A549 (cell line): Measurements from ENCODE around the gene SET. TPM values are rescaled to one million over a fixed set of nuclear protein-coding genes. Genes with fewer than 3 reads are reported as not detected.
A peak's percentile ranks its signal among the peaks of the same experiment; 100 is the strongest.

Source experiments
- ATAC-seq, 2 experiments: fragments of 200-7000 bp in 1 of 2; fragments of >200 bp in 1 of 2; cut with Nextera tagmentation in 1 of 2; cut with Tn5 transposase in 1 of 2; 3 replicates each; pipeline versions ENCODE4 v1.8.0 to v1.9.1; 2018 to 2020; ENCODE audit warnings: mild to moderate bottlenecking in 1 of 2, moderate library complexity in 1 of 2
- CTCF ChIA-PET: fragments of 300-600 bp; sonication (Branson Sonifier 250); formaldehyde crosslinking; extraction: SDS; loops from one replicate; lab custom pipeline; 2021; ENCODE audit warnings: antibody characterized with exemption, inconsistent platforms; lab: Yijun Ruan, JAX
- POLR2A ChIA-PET: fragments of 350-600 bp; formaldehyde crosslinking; extraction: SDS; loops from one replicate; lab custom pipeline; 2021; ENCODE audit warnings: antibody characterized with exemption, inconsistent platforms; lab: Yijun Ruan, JAX
- DNase-seq, 2 experiments: peaks; one replicate each; pipeline versions ENCODE4 v3.0.0 to v3.0.0-alpha.2; 2011 to 2016; ENCODE audit warnings: low read depth in 1 of 2, low spot score in 1 of 2
- FAIRE-seq: peaks from 2 replicates; lab custom pipeline; 2011; peaks lifted over from hg19 to GRCh38; lab: Jason Lieb, UNC
- H3K27ac ChIP-seq, 2 experiments: fragments of >200 bp; sonication (Bioruptor Twin); formaldehyde crosslinking; 3 replicates each; pipeline ENCODE4 v1.5.1; 2016 to 2017
- H3K4me1 ChIP-seq: fragments of >200 bp; sonication (Bioruptor Twin); formaldehyde crosslinking; 3 replicates; pipeline ENCODE4 v1.6.1; 2016
- H3K4me2 ChIP-seq: fragments of >200 bp; sonication (Bioruptor Twin); formaldehyde crosslinking; 3 replicates; pipeline ENCODE4 v1.6.1; 2016
- H3K4me3 ChIP-seq: fragments of >200 bp; sonication (Bioruptor Twin); formaldehyde crosslinking; 3 replicates; pipeline ENCODE4 v1.5.1; 2016
- H3K9me3 ChIP-seq: fragments of >200 bp; sonication (Bioruptor Twin); formaldehyde crosslinking; 3 replicates; pipeline ENCODE4 v1.6.1; 2016
- BCL3 ChIP-seq: fragments of >200 bp; sonication (Bioruptor Twin); formaldehyde crosslinking; IDR thresholded peaks from 3 replicates; pipeline ENCODE4 v1.6.1; 2016
- BHLHE40 ChIP-seq: IDR thresholded peaks from 2 replicates; pipeline ENCODE4 v1.6.1; 2012; ENCODE audit warnings: low read depth, low read length, inconsistent platforms
- CBX8 ChIP-seq: fragments of 200-600 bp; sonication (generic); IDR thresholded peaks from 2 replicates; pipeline ENCODE4 v1.6.1; 2016
- CEBPB ChIP-seq, 2 experiments: fragments of >200 bp in 1 of 2; sonication (Bioruptor Twin) in 1 of 2; formaldehyde crosslinking in 1 of 2; IDR thresholded peaks; 2 replicates each; pipeline ENCODE4 v1.6.1; 2012 to 2016
- CTCF ChIP-seq: fragments of >200 bp; sonication (Bioruptor Twin); formaldehyde crosslinking; IDR thresholded peaks from 3 replicates; pipeline ENCODE4 v1.5.1; 2016
- EHMT2 ChIP-seq: fragments of 200-600 bp; sonication (generic); IDR thresholded peaks from 2 replicates; pipeline ENCODE4 v1.6.1; 2016; ENCODE audit warnings: antibody characterized with exemption, low read depth, mild to moderate bottlenecking, moderate library complexity
- FOXS1 ChIP-seq: fragments of 250-450 bp; sonication (Bioruptor Pico); IDR thresholded peaks from 2 replicates; pipeline ENCODE4 v1.5.0; 2020; ENCODE audit warnings: mild to moderate bottlenecking, moderate library complexity
- GATA3 ChIP-seq: IDR thresholded peaks from 2 replicates; pipeline ENCODE4 v1.6.1; 2012; ENCODE audit warnings: borderline replicate concordance
- HMGXB4 ChIP-seq: fragments of 250-450 bp; sonication (Bioruptor Pico); IDR thresholded peaks from 2 replicates; pipeline ENCODE4 v1.5.0; 2021; ENCODE audit warnings: mild to moderate bottlenecking, moderate library complexity, borderline replicate concordance
- MYC ChIP-seq: IDR thresholded peaks from 2 replicates; pipeline ENCODE4 v1.6.1; 2012; ENCODE audit warnings: mild to moderate bottlenecking, inconsistent platforms, low read length, improper control_type of control experiment, borderline replicate concordance
- NFE2L2 ChIP-seq: fragments of 150-350 bp; conservative IDR thresholded peaks from 2 replicates; pipeline ENCODE4 v1.6.1; 2014; ENCODE audit warnings: low read length
- NPAS2 ChIP-seq: fragments of 250-450 bp; sonication (Bioruptor Pico); IDR thresholded peaks from 2 replicates; pipeline ENCODE4 v1.8.0; 2022; ENCODE audit warnings: mild to moderate bottlenecking, moderate library complexity, borderline replicate concordance
- POLR2A ChIP-seq: IDR thresholded peaks from 2 replicates; pipeline ENCODE4 v1.6.1; 2012; ENCODE audit warnings: mild to moderate bottlenecking, low read length
- RFX5 ChIP-seq: fragments of 450-650 bp; IDR thresholded peaks from 2 replicates; pipeline ENCODE4 v1.7.1; 2014; ENCODE audit warnings: antibody characterized with exemption, mild to moderate bottlenecking, moderate library complexity
- RNF2 ChIP-seq: fragments of 200-600 bp; sonication (generic); IDR thresholded peaks from 2 replicates; pipeline ENCODE4 v1.6.1; 2016; ENCODE audit warnings: low read depth, mild to moderate bottlenecking, antibody characterized with exemption, moderate library complexity, borderline replicate concordance
- SMC3 ChIP-seq: fragments of >200 bp; sonication (Bioruptor Twin); formaldehyde crosslinking; IDR thresholded peaks from 3 replicates; pipeline ENCODE4 v1.6.1; 2018; ENCODE audit warnings: inconsistent platforms
- SREBF2 ChIP-seq: fragments of 450-650 bp; IDR thresholded peaks from 2 replicates; pipeline ENCODE4 v1.6.1; 2014; ENCODE audit warnings: mild to moderate bottlenecking, moderate library complexity
- ZFP36 ChIP-seq: fragments of 450-650 bp; IDR thresholded peaks from 2 replicates; pipeline ENCODE4 v1.6.1; 2014; ENCODE audit warnings: borderline replicate concordance; ENCODE audit not compliant: partially characterized antibody
- ZNF302 ChIP-seq: fragments of 250-450 bp; sonication (Bioruptor Pico); IDR thresholded peaks from 2 replicates; pipeline ENCODE4 v1.9.0; 2021; ENCODE audit warnings: inconsistent platforms, mild to moderate bottlenecking, moderate library complexity
- ZSCAN20 ChIP-seq: fragments of 250-450 bp; sonication (Bioruptor Pico); IDR thresholded peaks from 2 replicates; pipeline ENCODE4 v1.8.0; 2022; ENCODE audit warnings: mild to moderate bottlenecking, moderate library complexity
- WGBS: methylation state at CpG from one replicate; pipeline ENCODE4 v1.1.6; 2017; ENCODE audit errors: missing lambda C conversion rate; 5-methylcytosine and 5-hydroxymethylcytosine counted together
- polyA plus RNA-seq, 4 experiments: library from polyadenylated mRNA; depleted of rRNA in 3 of 4; stranded (reverse); fragments of >200 nt; fragmentation: RNase III in 1 of 4; extraction: RNeasy Plus Mini Kit Qiagen cat#74134 plus additional on column Dnase treatment in 1 of 4; gene quantifications; 2 replicates in 3 of 4; 3 replicates in 1 of 4; pipeline ENCODE4 v1.2.3, GENCODE V29; 2011 to 2017
- TF ChIP-seq, protein P1 (sequence below): fragments of 200-600 bp; sonication (generic); IDR thresholded peaks from 2 replicates; pipeline ENCODE4 v1.6.1; 2016; ENCODE audit warnings: antibody characterized with exemption, mild to moderate bottlenecking, moderate library complexity

Gene SET
- polyA plus RNA-seq, 2 of the 4 experiments (the other 2 are of a cell fraction), result 518 to 538 TPM

DNA sequence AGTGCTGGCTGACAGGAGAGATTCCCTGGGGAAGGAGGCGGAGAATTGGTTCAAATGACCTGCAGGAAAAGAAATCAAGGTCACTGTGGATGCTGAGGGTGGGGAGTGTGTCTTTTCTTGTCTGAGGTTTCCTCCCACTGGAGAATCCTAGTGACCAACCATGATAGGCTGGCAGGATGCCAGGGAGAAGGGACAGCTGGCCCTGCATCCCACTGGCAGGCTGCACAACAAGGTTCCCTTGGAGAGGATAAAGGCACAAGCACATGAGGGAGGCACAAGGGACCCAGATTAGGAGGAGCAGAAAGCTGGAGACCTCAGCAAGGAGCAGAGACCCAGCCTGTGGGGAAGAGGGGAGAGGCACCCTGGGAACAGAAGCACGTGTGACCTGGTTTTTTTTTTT, 46.4 kb downstream of the SET start:
- FAIRE-seq, result no peak
- no peak for ATAC-seq
- POLR2A ChIA-PET, result no interaction called here
- 75% methylated on average over 2 of the region's 2 CpGs for WGBS
- Histone ChIP-seq H3K4me3 (no peak overlapping the region), H3K27ac (no peak overlapping the region), H3K4me1 (no peaks in the 10 kb centered on the region), H3K9me3 (no peaks in the 10 kb centered on the region), H3K4me2 (no peak overlapping the region)
- no peak for DNase-seq
- TF ChIP-seq FOXS1 (no peak), NFE2L2 (no peak), BHLHE40 (no peak), ZNF302 (no peak), CTCF (no peak), BCL3 (no peak), GATA3 (no peak), SREBF2 (no peak), MYC (no peak), CEBPB (IDR thresholded peaks at IDR 0.05) (no peak), ZFP36 (no peak), HMGXB4 (CRISPR knock-in tag) (no peak), RFX5 (no peak), CBX8 (no peak), NPAS2 (CRISPR knock-in tag) (no peak), ZSCAN20 (no peak), POLR2A (no peak)
- TF ChIP-seq, protein P1, sequence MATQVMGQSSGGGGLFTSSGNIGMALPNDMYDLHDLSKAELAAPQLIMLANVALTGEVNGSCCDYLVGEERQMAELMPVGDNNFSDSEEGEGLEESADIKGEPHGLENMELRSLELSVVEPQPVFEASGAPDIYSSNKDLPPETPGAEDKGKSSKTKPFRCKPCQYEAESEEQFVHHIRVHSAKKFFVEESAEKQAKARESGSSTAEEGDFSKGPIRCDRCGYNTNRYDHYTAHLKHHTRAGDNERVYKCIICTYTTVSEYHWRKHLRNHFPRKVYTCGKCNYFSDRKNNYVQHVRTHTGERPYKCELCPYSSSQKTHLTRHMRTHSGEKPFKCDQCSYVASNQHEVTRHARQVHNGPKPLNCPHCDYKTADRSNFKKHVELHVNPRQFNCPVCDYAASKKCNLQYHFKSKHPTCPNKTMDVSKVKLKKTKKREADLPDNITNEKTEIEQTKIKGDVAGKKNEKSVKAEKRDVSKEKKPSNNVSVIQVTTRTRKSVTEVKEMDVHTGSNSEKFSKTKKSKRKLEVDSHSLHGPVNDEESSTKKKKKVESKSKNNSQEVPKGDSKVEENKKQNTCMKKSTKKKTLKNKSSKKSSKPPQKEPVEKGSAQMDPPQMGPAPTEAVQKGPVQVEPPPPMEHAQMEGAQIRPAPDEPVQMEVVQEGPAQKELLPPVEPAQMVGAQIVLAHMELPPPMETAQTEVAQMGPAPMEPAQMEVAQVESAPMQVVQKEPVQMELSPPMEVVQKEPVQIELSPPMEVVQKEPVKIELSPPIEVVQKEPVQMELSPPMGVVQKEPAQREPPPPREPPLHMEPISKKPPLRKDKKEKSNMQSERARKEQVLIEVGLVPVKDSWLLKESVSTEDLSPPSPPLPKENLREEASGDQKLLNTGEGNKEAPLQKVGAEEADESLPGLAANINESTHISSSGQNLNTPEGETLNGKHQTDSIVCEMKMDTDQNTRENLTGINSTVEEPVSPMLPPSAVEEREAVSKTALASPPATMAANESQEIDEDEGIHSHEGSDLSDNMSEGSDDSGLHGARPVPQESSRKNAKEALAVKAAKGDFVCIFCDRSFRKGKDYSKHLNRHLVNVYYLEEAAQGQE, result no peak
- CTCF ChIA-PET, result interaction anchor here (0.6 to 3.4 kb wide), 10 partner anchors 10 to 362 kb away, joined by 3 to 37 read pairs (median 5); partner anchors contain the start of genes ENDOG, PKN3 and ZDHHC12

GRCh38 chr9:128742401-128742800, 53.4 kb downstream of the SET start:
- peak; percentile 42 to 47; a peak in 5 of 6 replicates for ATAC-seq
- DNase-seq, result no peak
- 79% methylated on average over 9 of the region's 20 CpGs for WGBS
- no peak for FAIRE-seq
- no peak overlapping the region for H3K4me2 ChIP-seq
- no peaks in the 10 kb centered on the region for H3K9me3 ChIP-seq
- POLR2A ChIA-PET, result no interaction called here
- CTCF ChIA-PET, result interaction anchor here (0.5 to 6.5 kb wide), 11 partner anchors 9 to 1058 kb away, joined by 3 to 40 read pairs (median 4); partner anchors contain the start of genes ENDOG, PKN3 and ZDHHC12
- H3K4me3 ChIP-seq, result no peak overlapping the region
- TF ChIP-seq EHMT2, result no peak
- no peak for TF ChIP-seq SMC3
- TF ChIP-seq, protein P1, result no peak
- TF ChIP-seq GATA3, result no peak
- TF ChIP-seq RNF2, result no peak
- no peak for TF ChIP-seq BCL3
- no peak for TF ChIP-seq ZSCAN20
- TF ChIP-seq POLR2A, result no peak
- TF ChIP-seq, all 56 proteins: peak for 0
- no peaks in the 10 kb centered on the region for H3K4me1 ChIP-seq
- no peak overlapping the region for H3K27ac ChIP-seq
